ENCODE results near the gene UQCR11. TPM values are rescaled to one million over a fixed set of nuclear protein-coding genes. Genes with fewer than 3 reads are reported as not detected.

Gene UQCR11
- total RNA-seq, 1 donor from 2014 or later: 149 TPM

DNA sequence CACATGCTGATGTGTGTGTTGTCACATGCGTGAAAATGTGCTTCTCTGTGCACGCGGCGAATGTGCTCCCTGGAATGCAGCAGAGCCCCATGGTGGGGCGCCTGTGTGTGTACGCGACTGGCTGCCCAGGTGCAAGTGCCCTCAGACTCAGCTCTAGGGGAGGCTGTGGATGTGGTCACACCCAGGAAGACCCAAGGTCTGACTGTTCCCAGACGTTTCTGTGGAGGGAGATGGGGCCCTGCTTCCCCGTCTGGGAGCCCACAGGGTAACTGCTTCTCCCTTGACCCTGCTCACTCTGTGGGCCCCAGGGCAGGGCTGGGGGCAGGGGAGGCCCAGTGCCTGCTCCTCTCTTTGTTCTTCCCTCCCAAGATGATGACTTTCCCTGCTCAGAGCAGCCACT, 7.9 kb upstream of the UQCR11 start:
- H3K27me3 Mint-ChIP-seq (ENCODE audit: low read depth): peaks cover 6% of the 10 kb centered on the region
- no peaks in the 10 kb centered on the region for H3K9me3 Mint-ChIP-seq
- DNase-seq (ENCODE audit: low read depth, low spot score): no peak
- H3K27ac Mint-ChIP-seq (ENCODE audit: unreplicated experiment): no peak overlapping the region
- peaks cover 8% of the 10 kb centered on the region for H3K4me1 Mint-ChIP-seq
- H3K4me3 Mint-ChIP-seq: no peak overlapping the region
- peaks cover 16% of the 10 kb centered on the region for H3K36me3 Mint-ChIP-seq (ENCODE audit: low read depth)
- TF ChIP-seq CTCF (conservative IDR thresholded peaks at IDR 0.05): no peak

GRCh38 chr19:1612114-1613086, 7.1 kb upstream of the UQCR11 start:
- no peak overlapping the region for H3K27ac Mint-ChIP-seq (ENCODE audit: unreplicated experiment)
- H3K9me3 Mint-ChIP-seq: no peaks in the 10 kb centered on the region
- no peak overlapping the region for H3K4me3 Mint-ChIP-seq
- H3K4me1 Mint-ChIP-seq: peaks cover 5% of the 10 kb centered on the region
- no peak for TF ChIP-seq CTCF (conservative IDR thresholded peaks at IDR 0.05)
- H3K27me3 Mint-ChIP-seq (ENCODE audit: low read depth): peaks cover 4% of the 10 kb centered on the region
- DNase-seq (ENCODE audit: low read depth, low spot score): no peak
- H3K36me3 Mint-ChIP-seq (ENCODE audit: low read depth): peaks cover 13% of the 10 kb centered on the region

- Mint-ChIP-seq H3K27ac (ENCODE audit: unreplicated experiment) (peak overlapping the region; percentile 27), H3K36me3 (ENCODE audit: low read depth) (peaks cover 5% of the 10 kb centered on the region), H3K4me1 (no peaks in the 10 kb centered on the region), H3K27me3 (ENCODE audit: low read depth) (no peaks in the 10 kb centered on the region), H3K4me3 (peak overlapping the region; percentile 39), H3K9me3 (no peaks in the 10 kb centered on the region)
- DNase-seq (ENCODE audit: low read depth, low spot score): no peak
- TF ChIP-seq CTCF (conservative IDR thresholded peaks at IDR 0.05): no peak
Observed at GRCh38 chr19:1611353-1611752, 6.1 kb upstream of the UQCR11 start.

GRCh38 chr19:1610579-1610978, 5.3 kb upstream of the UQCR11 start:
- Mint-ChIP-seq H3K36me3 (ENCODE audit: low read depth) (peaks cover under 1% of the 10 kb centered on the region), H3K4me1 (peaks cover 7% of the 10 kb centered on the region), H3K27me3 (ENCODE audit: low read depth) (peaks cover 6% of the 10 kb centered on the region), H3K4me3 (no peak overlapping the region), H3K27ac (ENCODE audit: unreplicated experiment) (no peak overlapping the region), H3K9me3 (no peaks in the 10 kb centered on the region)
- DNase-seq (ENCODE audit: low read depth, low spot score): no peak
- no peak for TF ChIP-seq CTCF (conservative IDR thresholded peaks at IDR 0.05)

GRCh38 chr19:1609680-1610474, 4.6 kb upstream of the UQCR11 start:
- peaks cover 8% of the 10 kb centered on the region for H3K27me3 Mint-ChIP-seq (ENCODE audit: low read depth)
- peak overlapping the region; percentile 68 for H3K4me3 Mint-ChIP-seq
- DNase-seq (ENCODE audit: low read depth, low spot score): no peak
- no peaks in the 10 kb centered on the region for H3K36me3 Mint-ChIP-seq (ENCODE audit: low read depth)
- no peak for TF ChIP-seq CTCF (conservative IDR thresholded peaks at IDR 0.05)
- no peak overlapping the region for H3K27ac Mint-ChIP-seq (ENCODE audit: unreplicated experiment)
- no peaks in the 10 kb centered on the region for H3K9me3 Mint-ChIP-seq
- peaks cover 10% of the 10 kb centered on the region for H3K4me1 Mint-ChIP-seq

All from neural crest cell (in vitro differentiated cells).